NCI-H526 treated with DMSO at 0.1 percent for 48 hours (cell line): ENCODE data around the gene SIPA1.
"Not testable (repeated sequence)": the region's sequence is repeated elsewhere in the genome, so short reads cannot be mapped to it uniquely, and the experiment has no call there.

Source experiments
- DNase-seq: peaks from one replicate; lab custom pipeline; 2025; lab: John Stamatoyannopoulos, UW

The SIPA1 gene

GRCh38 chr11:65661599-65662246, 23.8 kb downstream of the SIPA1 start:
- no peak for DNase-seq

GRCh38 chr11:65662247-65662798, 24.4 kb downstream of the SIPA1 start:
- DNase-seq: no peak

- DNase-seq: peak; percentile 91
These were observed 25.1 kb downstream of the SIPA1 start, which contains the start of gene RELA for GRCh38 chr11:65662799-65663638. Gene RELA (minus strand): TSS chr11:65662916. CDS start chr11:65662832, 84 bp downstream.

GRCh38 chr11:65663639-65664200, 25.8 kb downstream of the SIPA1 start:
- no peak for DNase-seq

- no peak for DNase-seq
These were observed 34.4 kb downstream of the SIPA1 start for GRCh38 chr11:65672180-65672860.

- no peak for DNase-seq
These were observed 35.1 kb downstream of the SIPA1 start for GRCh38 chr11:65672982-65673381.

GRCh38 chr11:65680192-65680743, 42.4 kb downstream of the SIPA1 start:
- no peak for DNase-seq

- not testable (repeated sequence) for DNase-seq
These were observed 45.6 kb downstream of the SIPA1 start for GRCh38 chr11:65683480-65683879.

- no peak for DNase-seq
These were observed 48.1 kb downstream of the SIPA1 start for GRCh38 chr11:65685981-65686380.

- not testable (repeated sequence) for DNase-seq
These were observed 53.9 kb downstream of the SIPA1 start for GRCh38 chr11:65691847-65692246.

GRCh38 chr11:65692367-65692766, 54.5 kb downstream of the SIPA1 start:
- DNase-seq: no peak

GRCh38 chr11:65695459-65696241, 57.7 kb downstream of the SIPA1 start:
- DNase-seq: peak; percentile 67

GRCh38 chr11:65696802-65697552, 59.1 kb downstream of the SIPA1 start:
- no peak for DNase-seq

- DNase-seq: no peak
These were observed 60.3 kb downstream of the SIPA1 start for GRCh38 chr11:65698205-65698604.

- DNase-seq: no peak
These were observed 61.4 kb downstream of the SIPA1 start for GRCh38 chr11:65699306-65699705.

GRCh38 chr11:65700399-65700798, 62.5 kb downstream of the SIPA1 start:
- DNase-seq: peak; percentile 98
